NCI-H1048 (cell line): ENCODE measurements around the gene RAB37.

Source experiments
- DNase-seq: peaks from one replicate; lab custom pipeline; 2025; lab: John Stamatoyannopoulos, UW

RAB37 gene

GRCh38 chr17:74777901-74778515 lies 41.0 kb downstream of the RAB37 start:
- DNase-seq = no peak

GRCh38 chr17:74778960-74779359 lies 41.9 kb downstream of the RAB37 start:
- DNase-seq = no peak

GRCh38 chr17:74779501-74779900 lies 42.4 kb downstream of the RAB37 start:
- no peak for DNase-seq

DNA sequence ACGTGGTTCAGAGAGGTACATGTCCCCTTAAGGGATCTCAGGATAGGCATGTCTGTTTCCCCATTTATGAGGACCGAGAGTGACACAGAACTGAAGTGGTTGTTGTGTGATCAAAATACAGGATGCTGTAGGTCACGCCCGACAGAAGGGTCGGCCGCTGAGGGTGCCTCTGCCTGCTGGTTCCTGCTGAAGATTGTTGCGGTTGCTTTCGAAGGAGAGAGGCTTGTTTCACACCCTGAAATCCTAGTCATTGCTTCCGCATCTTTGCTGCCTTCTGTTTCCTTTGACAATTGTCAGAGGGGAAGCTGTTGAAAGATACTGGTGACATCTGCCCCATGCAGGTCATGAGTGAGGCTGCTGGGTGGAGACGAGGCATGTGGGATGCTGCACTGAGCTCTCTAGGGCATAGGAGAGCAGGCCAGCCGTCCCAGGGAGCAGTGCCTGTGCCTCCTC lies 42.9 kb downstream of the RAB37 start:
- no peak for DNase-seq

DNA sequence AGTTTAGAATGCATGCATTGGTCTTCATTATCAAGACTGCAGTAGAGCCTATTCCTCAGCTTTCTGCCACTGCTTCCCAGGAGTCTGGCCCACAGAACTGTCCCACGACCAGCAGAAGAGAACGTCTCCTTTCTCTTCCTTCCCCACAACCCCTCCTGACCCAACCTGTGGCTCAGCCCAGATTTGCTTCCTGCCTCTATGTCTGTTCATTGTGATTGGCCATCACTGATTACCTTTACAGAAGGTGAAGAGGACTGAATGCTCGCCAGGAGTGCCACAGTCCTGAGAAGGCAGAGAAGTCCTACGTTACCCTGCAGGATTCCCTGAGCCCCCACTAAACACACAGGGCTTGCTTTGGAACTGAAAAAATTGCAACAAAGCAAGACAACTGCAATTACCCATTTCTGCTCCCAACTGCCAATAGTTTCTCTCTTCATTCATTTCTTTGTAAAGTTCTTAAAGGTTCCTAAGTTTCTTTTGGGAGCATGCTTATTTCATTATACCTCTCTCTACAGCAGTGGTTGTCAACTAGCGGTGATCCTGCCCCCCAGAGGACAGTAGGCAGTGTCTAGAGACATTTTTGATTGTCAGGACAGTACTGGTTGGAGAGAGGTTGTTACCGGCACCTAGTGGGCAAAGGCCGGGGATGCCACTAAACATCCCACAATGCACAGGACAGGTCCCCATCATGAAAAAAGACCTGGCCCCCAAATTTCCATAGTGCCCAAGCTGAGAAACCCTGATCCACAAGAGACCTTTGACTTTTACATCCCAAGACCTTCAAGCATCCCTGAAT lies 43.6 kb downstream of the RAB37 start:
- DNase-seq = no peak

DNA sequence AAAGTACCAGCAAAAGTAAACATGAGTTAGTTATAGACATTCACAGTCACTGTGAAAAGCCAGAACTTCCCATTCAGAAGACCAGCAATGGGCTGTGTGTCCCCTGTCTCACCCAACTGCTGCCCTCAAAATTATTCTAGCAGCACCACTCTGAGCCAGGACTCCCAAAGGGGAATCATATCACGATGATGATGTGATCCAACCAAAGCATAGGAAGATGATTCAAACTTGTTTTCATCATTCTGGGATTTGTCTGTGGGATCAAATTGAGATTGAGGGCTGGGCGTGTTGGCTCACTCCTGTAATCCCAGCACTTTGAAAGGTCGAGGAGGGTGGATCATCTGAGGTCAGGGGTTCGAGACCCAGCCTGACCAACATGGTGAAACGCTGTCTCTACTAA lies 45.5 kb downstream of the RAB37 start:
- no peak for DNase-seq

DNA sequence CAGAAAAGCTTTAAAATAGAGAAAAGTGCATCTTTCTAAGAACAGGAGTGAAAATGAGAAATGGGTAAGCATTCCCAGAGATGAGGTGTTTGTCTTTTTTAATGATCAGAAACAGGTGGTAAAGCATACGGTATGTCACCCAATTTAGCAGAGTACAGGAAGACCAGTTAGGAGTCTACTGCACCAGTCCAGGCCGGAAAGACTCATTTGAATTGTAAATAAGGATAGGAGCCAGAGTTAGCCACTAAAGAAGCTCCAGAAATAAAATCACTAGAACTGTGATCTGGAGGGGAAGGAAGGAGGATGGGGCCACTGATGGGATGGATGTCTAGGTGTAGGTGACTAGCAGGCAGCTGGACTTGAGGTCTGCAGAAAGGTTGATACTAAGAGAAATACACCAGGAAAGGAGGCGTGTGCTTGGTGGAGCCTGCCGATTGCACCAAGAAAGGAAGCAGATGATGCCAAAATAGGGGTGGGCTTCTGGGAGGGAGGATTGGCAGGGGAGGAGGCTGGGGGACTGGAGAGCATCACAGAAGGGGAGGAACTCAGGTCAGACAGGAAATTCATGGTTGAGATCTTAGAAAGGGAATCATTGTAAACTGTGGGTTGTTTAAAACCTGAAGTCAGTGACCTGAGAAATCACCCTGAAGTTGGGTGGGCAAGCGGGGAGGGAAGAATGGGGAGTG lies 47.2 kb downstream of the RAB37 start:
- no peak for DNase-seq

- DNase-seq = no peak
Observed at GRCh38 chr17:74785096-74785980, 48.3 kb downstream of the RAB37 start.

- no peak for DNase-seq
Observed at GRCh38 chr17:74785981-74786360, 48.9 kb downstream of the RAB37 start.

- DNase-seq = no peak
Observed at GRCh38 chr17:74786431-74787055, 49.5 kb downstream of the RAB37 start.

GRCh38 chr17:74790161-74791058 lies 53.4 kb downstream of the RAB37 start:
- DNase-seq = no peak

- no peak for DNase-seq
Observed at GRCh38 chr17:74792586-74793105, 55.6 kb downstream of the RAB37 start.

- DNase-seq = no peak
Observed at GRCh38 chr17:74795327-74796020, 58.4 kb downstream of the RAB37 start.

GRCh38 chr17:74796211-74796610 lies 59.2 kb downstream of the RAB37 start:
- no peak for DNase-seq

DNA sequence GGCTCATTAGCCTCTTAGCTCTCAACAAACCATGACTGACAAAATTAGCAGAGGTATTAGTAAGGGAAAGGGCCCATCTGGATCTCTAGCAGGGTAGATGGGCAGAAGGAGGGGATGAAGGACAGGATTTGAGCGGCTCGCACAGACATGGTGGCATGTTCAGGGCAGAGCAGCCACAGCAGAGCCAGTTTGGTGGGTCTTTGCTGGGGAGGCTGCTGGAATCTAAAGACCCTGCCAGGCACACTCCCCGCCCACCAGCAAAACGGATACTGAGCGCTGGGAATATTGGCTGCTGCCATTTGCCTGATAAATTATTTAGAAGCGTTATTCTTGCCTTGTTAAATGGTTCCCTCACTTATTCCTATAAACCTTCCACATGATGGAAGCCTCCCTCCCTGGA lies 59.8 kb downstream of the RAB37 start:
- no peak for DNase-seq
